Naive thymus-derived CD4-positive, alpha-beta T cell (primary cell): ENCODE data around the gene MALT1. TPM values are rescaled to one million over a fixed set of nuclear protein-coding genes. Genes with fewer than 3 reads are reported as not detected.

Experiments
- polyA plus RNA-seq, 2 donors: library from polyadenylated mRNA; unstranded; fragments of 300-500 nt; fragmentation: Illumina TruSeq; gene quantifications; one replicate each; pipeline ENCODE4 v1.2.3, GENCODE V29; 2021
- total RNA-seq, 6 experiments: library from RNA in 5 of 6; stranded (reverse) in 5 of 6; gene quantifications; 1 replicate in 5 of 6; 2 replicates in 1 of 6; pipeline ENCODE4 v1.2.3 and lab custom pipeline; 2021 to 2026

MALT1 gene
- total and polyA plus RNA-seq, 7 experiments from 2014 or later, result 43.8 to 101 (median 67.9) TPM

Other genes starting within 250 kb of the MALT1 start
- gene ALPK2, start 42.4 kb upstream of the MALT1 start, total RNA-seq, result 1 to 10 TPM in 1 of 5 experiments, under 1 TPM in 3, not detected in 1; 0.19 to 1.6 (median 0.28) TPM
- gene ALPK2, start 42.4 kb upstream of the MALT1 start, polyA plus RNA-seq, result not detected
- 10 to 100 TPM in 4 of 5 experiments, under 1 TPM in 1; 0.89 to 15.7 (median 14.3) TPM for gene ZNF532, start 193.4 kb downstream of the MALT1 start, total RNA-seq
- gene ZNF532, start 193.4 kb downstream of the MALT1 start, polyA plus RNA-seq, result under 1 TPM in 1 of 2 donors, not detected in 1; 0.28 TPM